Prostate gland (tissue), 2 donors: ENCODE results near the gene RGS2.

Experiments used
- CTCF ChIP-seq, 4 experiments: fragments of 200-600 bp in 2 of 4; fragments of 450-650 bp in 2 of 4; sonication (generic) in 2 of 4; IDR thresholded peaks; 1 replicate in 3 of 4; 2 replicates in 1 of 4; pipeline ENCODE4 v1.5.1; 2016 to 2019; ENCODE audit warnings: antibody characterized with exemption in 4 of 4, mild to moderate bottlenecking in 2 of 4, moderate library complexity in 2 of 4
- POLR2A ChIP-seq: fragments of 450-650 bp; IDR thresholded peaks from one replicate; pipeline ENCODE4 v1.6.1; 2016; ENCODE audit warnings: antibody characterized with exemption, mild to moderate bottlenecking

- no peak for TF ChIP-seq CTCF (IDR thresholded peaks at IDR 0.05)
- TF ChIP-seq POLR2A: no peak
These were observed 14.1 kb upstream of the RGS2 start for GRCh38 chr1:192794768-192795035.
